Hematopoietic multipotent progenitor cell treated with erythropoietin and hydrocortisone succinate and interleukin-3 and kit ligand, for 8 days (in vitro differentiated cells): Measurements from ENCODE around the gene FAM234B.

Source experiments
- DNase-seq: peaks from one replicate; pipeline ENCODE4 v3.0.0-alpha.2; 2015

The FAM234B gene

DNA sequence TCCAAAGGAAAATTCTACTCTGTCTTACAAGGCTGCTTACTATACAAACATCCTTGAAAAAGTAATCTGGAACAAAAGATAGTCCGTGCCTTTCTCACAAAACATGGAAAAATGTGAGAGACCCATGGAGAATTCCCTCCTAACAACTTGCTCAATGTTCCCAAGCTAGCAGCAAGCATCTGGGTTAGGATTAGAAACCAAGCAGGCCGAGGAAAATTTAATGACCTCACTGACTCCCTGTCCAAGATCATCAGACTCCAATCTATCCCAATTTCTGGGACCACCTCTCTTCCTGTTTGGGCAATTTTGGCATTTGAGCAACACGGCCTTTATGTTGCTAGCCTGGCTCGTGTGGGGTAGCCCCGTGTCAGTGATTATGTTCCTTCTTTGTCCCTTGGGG is 77.4 kb downstream of the FAM234B start:
- DNase-seq = no peak

GRCh38 chr12:13124656-13125505 is 80.7 kb downstream of the FAM234B start:
- DNase-seq = no peak

DNA sequence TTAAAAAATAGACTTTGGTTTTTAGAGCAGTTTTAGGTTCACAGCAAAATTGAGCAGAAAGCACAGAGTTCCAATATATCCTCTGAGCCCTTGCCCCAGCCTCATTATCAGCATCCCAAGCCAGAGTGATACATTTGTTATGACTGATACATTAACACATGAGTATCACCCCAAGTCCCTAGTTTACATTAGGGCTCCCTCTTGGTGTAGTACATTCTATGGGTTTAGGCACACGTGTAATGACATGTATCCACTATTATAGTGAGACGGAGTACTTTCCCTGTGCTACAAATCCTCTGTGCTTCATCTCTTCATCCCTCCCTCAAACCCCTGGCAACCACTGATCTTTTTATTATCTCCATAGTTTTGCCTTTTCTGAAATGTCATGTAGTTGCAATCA is 81.8 kb downstream of the FAM234B start:
- DNase-seq = no peak

- DNase-seq = no peak
Measured at GRCh38 chr12:13126494-13126893, 82.3 kb downstream of the FAM234B start.

DNA sequence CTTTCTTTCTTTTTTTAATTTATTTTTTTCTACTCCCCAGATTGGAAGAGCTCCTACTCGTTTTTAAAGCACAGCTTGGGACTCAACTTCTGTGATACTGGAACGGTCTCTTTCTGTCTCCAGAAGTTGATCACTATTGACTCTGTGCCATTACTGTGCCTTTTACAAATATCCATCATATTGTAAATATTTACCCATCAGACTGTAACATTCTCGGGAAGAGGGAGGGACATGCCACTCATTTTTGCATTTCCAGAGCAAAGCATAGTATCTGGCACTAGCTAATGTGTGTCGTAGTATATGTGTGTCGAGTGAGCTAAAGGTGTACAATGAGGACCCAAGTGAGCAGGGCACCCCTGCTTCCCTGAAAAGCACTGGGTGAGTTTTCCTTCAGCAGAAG is 83.3 kb downstream of the FAM234B start:
- DNase-seq = no peak

DNA sequence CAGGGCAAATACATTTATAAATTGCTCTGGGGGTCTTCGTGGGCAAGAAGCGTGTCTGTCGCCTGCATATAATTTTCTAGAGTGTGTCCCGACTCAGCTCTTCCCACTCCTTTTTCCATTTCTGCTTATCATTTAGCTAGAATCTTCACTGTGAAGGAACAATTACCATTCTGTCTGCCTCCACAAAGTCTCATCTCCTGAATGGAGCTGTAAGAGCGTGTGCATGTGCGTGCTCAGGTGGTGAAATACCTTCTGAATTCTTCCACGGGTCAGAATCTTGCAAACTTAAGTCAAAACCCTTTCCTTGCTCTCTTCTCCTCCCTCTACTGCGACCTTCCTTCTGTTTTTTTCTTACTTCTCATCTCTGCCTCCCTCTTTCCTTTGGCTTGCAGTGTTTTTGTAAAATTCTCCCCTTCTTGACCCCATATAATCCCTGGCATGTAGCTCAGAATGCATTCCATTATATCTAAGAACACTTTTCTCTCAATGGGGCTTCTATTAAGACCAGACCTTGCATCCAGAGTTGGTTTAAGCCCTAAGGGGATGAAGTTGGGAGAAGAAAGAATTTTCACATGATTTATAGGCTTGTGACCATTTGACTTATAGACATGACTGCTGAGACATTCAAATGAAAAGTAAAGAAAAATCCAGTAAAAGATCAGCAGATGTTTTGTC is 84.2 kb downstream of the FAM234B start:
- DNase-seq = no peak

DNA sequence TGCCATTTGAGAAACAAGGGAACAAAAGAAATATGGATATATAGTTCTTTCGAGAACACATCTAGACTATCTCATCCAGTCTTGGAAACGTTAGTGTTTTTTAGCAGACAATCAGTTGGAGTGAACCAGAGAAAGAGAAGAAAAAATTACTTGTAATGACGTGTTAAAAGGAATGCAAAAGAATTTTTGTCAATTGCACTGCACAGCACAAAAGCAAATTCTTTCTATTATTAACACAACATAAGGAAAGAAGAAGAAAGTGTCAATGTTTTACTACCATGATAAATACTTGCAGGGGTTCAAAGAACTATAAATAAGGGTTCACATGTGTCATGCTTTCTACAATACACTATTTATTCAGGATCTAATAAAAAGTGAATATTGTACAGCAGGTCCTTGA is 86.8 kb downstream of the FAM234B start:
- no peak for DNase-seq
